ENCODE results near the gene CHRNA3. TPM values are rescaled to one million over a fixed set of nuclear protein-coding genes. Genes with fewer than 3 reads are reported as not detected.

Gene CHRNA3
- total RNA-seq: 3.8 and 5.1 TPM in 2 replicates
- long read RNA-seq: 0 reads

DNA sequence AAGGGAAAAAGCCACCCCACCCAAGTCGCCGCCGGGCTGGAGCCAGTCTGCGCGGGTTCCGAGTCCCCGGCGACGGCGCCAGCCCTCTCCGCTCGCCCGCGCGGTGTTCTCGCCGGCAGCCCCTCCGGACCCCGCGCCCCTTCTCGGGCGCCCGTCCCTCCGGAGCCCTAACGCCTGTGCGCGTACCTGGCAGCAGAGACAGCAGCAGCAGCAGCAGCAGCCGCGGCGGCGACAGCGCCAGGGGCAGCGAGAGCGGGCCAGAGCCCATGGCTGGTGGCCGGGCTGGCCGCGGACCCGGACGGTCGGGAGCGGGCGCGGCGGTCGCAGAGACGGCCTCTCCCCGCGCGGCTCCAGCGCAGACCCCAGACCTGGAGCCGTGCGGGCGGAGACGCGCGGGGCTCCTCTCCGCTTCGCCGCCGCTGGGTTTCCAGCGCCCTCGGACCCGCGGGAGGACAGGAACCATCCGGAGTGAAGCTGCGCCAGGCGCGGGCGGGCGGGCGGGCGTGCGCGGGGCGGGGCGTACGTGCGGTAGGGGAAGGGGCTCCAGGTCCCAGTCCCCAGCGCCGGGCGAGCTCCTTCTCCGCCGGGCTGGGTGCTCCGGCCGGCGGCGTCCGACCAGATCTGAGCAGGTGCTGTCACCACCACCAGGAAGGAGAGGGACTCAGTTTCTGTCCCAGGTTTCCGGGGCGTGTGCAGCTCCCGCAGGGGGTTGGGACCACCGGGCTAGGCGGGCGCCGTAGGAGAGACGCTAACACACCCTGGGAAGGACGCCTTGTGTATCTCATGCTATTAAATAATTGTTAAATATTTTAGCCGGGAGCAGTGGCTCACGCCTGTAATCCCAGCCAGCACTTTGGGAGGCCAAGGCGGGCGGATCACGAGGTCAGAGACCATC, at the start of gene CHRNA3:
Gene CHRNA3 (minus strand): TSS at position 470 of the 895 bp plus-strand sequence. CDS start 202 bp downstream, at position 268.
- peaks cover 58% of the 10 kb centered on the region for H3K27me3 Mint-ChIP-seq (ENCODE audit: low read depth)
- H3K4me3 Mint-ChIP-seq: peak within 1 kb of the TSS; percentile 76
- no peak within 1 kb of the TSS for H3K27ac Mint-ChIP-seq (ENCODE audit: unreplicated experiment)
- H3K36me3 Mint-ChIP-seq (ENCODE audit: low read depth): peaks cover 2% of the 10 kb centered on the region
- H3K4me1 Mint-ChIP-seq: peaks cover 6% of the 10 kb centered on the region
- H3K9me3 Mint-ChIP-seq: no peaks in the 10 kb centered on the region
- no peak for TF ChIP-seq CTCF (conservative IDR thresholded peaks at IDR 0.05)
- no peak for DNase-seq (ENCODE audit: low read depth, low spot score)

GRCh38 chr15:78668987-78669386, 48.2 kb upstream of the CHRNA3 start:
- no peak for DNase-seq (ENCODE audit: low read depth, low spot score)
- Mint-ChIP-seq H3K9me3 (no peaks in the 10 kb centered on the region), H3K27ac (ENCODE audit: unreplicated experiment) (no peak overlapping the region), H3K4me3 (no peak overlapping the region), H3K4me1 (peaks cover 19% of the 10 kb centered on the region), H3K36me3 (ENCODE audit: low read depth) (no peaks in the 10 kb centered on the region), H3K27me3 (ENCODE audit: low read depth) (peaks cover 2% of the 10 kb centered on the region)
- TF ChIP-seq CTCF (conservative IDR thresholded peaks at IDR 0.05): no peak

- TF ChIP-seq CTCF (conservative IDR thresholded peaks at IDR 0.05): no peak
- DNase-seq (ENCODE audit: low read depth, low spot score): no peak
- Mint-ChIP-seq H3K27me3 (ENCODE audit: low read depth) (peaks cover 4% of the 10 kb centered on the region), H3K4me1 (peaks cover 15% of the 10 kb centered on the region), H3K36me3 (ENCODE audit: low read depth) (no peaks in the 10 kb centered on the region), H3K27ac (ENCODE audit: unreplicated experiment) (no peak overlapping the region), H3K4me3 (no peak overlapping the region), H3K9me3 (no peaks in the 10 kb centered on the region)
Measured at GRCh38 chr15:78667578-78668236, 46.9 kb upstream of the CHRNA3 start.

- no peak for DNase-seq (ENCODE audit: low read depth, low spot score)
- Mint-ChIP-seq H3K4me1 (peaks cover 4% of the 10 kb centered on the region), H3K36me3 (ENCODE audit: low read depth) (no peaks in the 10 kb centered on the region), H3K4me3 (no peak overlapping the region), H3K9me3 (no peaks in the 10 kb centered on the region), H3K27me3 (ENCODE audit: low read depth) (peaks cover 5% of the 10 kb centered on the region), H3K27ac (ENCODE audit: unreplicated experiment) (no peak overlapping the region)
- TF ChIP-seq CTCF (conservative IDR thresholded peaks at IDR 0.05): no peak
Measured at GRCh38 chr15:78666010-78666409, 45.2 kb upstream of the CHRNA3 start.

DNA sequence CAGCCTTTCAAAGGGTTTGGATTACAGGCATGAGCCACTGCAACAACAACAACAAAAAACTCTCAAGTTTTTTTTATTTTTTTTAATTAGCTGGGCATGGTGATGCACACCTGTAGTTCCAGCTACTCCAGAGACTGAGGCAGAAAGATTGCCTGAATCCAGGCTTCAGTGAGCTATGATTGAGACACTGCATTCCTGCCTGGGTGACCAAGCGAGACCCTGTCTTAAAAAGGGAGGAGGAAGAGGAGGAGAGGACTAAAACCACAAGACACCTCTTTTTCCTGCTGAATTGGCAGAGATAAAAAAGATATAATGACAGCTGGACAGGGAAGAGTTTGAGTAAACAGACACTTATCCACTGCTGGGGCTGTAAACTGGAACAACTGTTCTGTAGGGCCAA, 42.9 kb upstream of the CHRNA3 start:
- Mint-ChIP-seq H3K27me3 (ENCODE audit: low read depth) (peaks cover 5% of the 10 kb centered on the region), H3K27ac (ENCODE audit: unreplicated experiment) (no peak overlapping the region), H3K4me1 (peaks cover under 1% of the 10 kb centered on the region), H3K4me3 (no peak overlapping the region), H3K36me3 (ENCODE audit: low read depth) (no peaks in the 10 kb centered on the region), H3K9me3 (no peaks in the 10 kb centered on the region)
- DNase-seq (ENCODE audit: low read depth, low spot score): no peak
- TF ChIP-seq CTCF (conservative IDR thresholded peaks at IDR 0.05): no peak

Measured in neural crest cell (in vitro differentiated cells).